Prostate gland (tissue), 2 donors: ENCODE measurements around the gene ZFYVE9.

ENCODE experiments used
- POLR2AphosphoS5 ChIP-seq: sonication (generic); formaldehyde crosslinking; IDR thresholded peaks from one replicate; pipeline ENCODE4 v1.6.1; 2017; ENCODE audit warnings: antibody characterized with exemption
- TF ChIP-seq, protein P1 (sequence below), 4 experiments: fragments of 200-600 bp in 2 of 4; fragments of 450-650 bp in 2 of 4; sonication (generic) in 2 of 4; IDR thresholded peaks; 1 replicate in 3 of 4; 2 replicates in 1 of 4; pipeline ENCODE4 v1.5.1; 2016 to 2019; ENCODE audit warnings: antibody characterized with exemption in 4 of 4, mild to moderate bottlenecking in 2 of 4, moderate library complexity in 2 of 4

DNA sequence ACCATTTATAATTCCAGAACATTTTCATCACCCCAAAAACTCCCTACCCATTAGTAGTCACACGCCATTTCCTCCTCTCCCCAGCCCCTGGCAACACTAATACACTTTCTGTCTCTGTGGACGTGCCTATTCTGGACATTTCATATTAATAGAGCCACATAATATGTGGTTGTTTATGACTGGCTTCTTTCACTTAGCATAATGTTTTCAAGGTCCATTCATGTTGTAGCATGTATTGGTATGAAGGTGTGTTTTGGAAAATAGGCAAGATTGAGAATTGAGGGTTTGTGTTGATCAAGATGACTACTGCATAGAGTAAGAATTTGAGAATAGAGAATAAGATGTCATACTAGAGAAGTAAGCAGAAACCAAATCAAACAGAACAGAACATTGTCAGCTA lies 67.5 kb downstream of the ZFYVE9 start:
- TF ChIP-seq, protein P1, sequence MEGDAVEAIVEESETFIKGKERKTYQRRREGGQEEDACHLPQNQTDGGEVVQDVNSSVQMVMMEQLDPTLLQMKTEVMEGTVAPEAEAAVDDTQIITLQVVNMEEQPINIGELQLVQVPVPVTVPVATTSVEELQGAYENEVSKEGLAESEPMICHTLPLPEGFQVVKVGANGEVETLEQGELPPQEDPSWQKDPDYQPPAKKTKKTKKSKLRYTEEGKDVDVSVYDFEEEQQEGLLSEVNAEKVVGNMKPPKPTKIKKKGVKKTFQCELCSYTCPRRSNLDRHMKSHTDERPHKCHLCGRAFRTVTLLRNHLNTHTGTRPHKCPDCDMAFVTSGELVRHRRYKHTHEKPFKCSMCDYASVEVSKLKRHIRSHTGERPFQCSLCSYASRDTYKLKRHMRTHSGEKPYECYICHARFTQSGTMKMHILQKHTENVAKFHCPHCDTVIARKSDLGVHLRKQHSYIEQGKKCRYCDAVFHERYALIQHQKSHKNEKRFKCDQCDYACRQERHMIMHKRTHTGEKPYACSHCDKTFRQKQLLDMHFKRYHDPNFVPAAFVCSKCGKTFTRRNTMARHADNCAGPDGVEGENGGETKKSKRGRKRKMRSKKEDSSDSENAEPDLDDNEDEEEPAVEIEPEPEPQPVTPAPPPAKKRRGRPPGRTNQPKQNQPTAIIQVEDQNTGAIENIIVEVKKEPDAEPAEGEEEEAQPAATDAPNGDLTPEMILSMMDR (IDR thresholded peaks at IDR 0.05), result no peak
- no peak for TF ChIP-seq POLR2AphosphoS5
